ENCODE results near the gene TRIM65. TPM values are rescaled to one million over a fixed set of nuclear protein-coding genes. Genes with fewer than 3 reads are reported as not detected.

Gene TRIM65
- total RNA-seq, 1 donor from 2014 or later, result 35.4 TPM

GRCh38 chr17:75842963-75843576 is 53.7 kb downstream of the TRIM65 start:
- intact Hi-C loops (cut with micrococcal nuclease), result loop anchor here (1.0 kb wide), 2 partner anchors 34 to 58 kb away; no protein-coding TSS in a partner anchor

- intact Hi-C loops (cut with micrococcal nuclease), result no loop called here
These were observed 54.3 kb downstream of the TRIM65 start for GRCh38 chr17:75842411-75842810.

- intact Hi-C loops (cut with micrococcal nuclease), result no loop called here
These were observed 56.0 kb downstream of the TRIM65 start for GRCh38 chr17:75840799-75841164.

GRCh38 chr17:75839942-75840798 is 56.6 kb downstream of the TRIM65 start:
- intact Hi-C loops (cut with micrococcal nuclease), result no loop called here

Other genes starting within 250 kb of the TRIM65 start
- 41.6 and 43.4 TPM in 2 replicates for gene RECQL5, start 229.8 kb downstream of the TRIM65 start, total RNA-seq
- gene SAP30BP, start 229.6 kb downstream of the TRIM65 start, total RNA-seq, result 93.2 and 108 TPM in 2 replicates
- 0.78 and 0.91 TPM in 2 replicates for gene ITGB4, start 175.5 kb downstream of the TRIM65 start, total RNA-seq
- 40.4 and 41.4 TPM in 2 replicates for gene GALK1, start 131.8 kb downstream of the TRIM65 start, total RNA-seq
- gene UNK, start 112.1 kb downstream of the TRIM65 start, total RNA-seq, result 33.0 and 33.7 TPM in 2 replicates
- 203 and 219 TPM in 2 replicates for gene UNC13D, start 52.5 kb downstream of the TRIM65 start, total RNA-seq
- 82.4 and 90.1 TPM in 2 replicates for gene WBP2, start 41.6 kb downstream of the TRIM65 start, total RNA-seq
- 26.4 and 26.5 TPM in 2 replicates for gene TRIM47, start 18.4 kb downstream of the TRIM65 start, total RNA-seq
- gene MRPL38, start 7.9 kb upstream of the TRIM65 start, total RNA-seq, result 104 and 105 TPM in 2 replicates
- 21.0 and 22.2 TPM in 2 replicates for gene FBF1, start 44.1 kb upstream of the TRIM65 start, total RNA-seq
- gene ACOX1, start 82.2 kb upstream of the TRIM65 start, total RNA-seq, result 35.9 and 38.1 TPM in 2 replicates
- 16.6 and 16.9 TPM in 2 replicates for gene TEN1, start 82.3 kb upstream of the TRIM65 start, total RNA-seq
- gene CDK3, start 103.9 kb upstream of the TRIM65 start, total RNA-seq, result 7.6 and 7.9 TPM in 2 replicates
- gene EVPL, start 130.4 kb upstream of the TRIM65 start, total RNA-seq, result 0.02 and 0.07 TPM in 2 replicates
- gene SRP68, start 175.6 kb upstream of the TRIM65 start, total RNA-seq, result 110 and 111 TPM in 2 replicates
- gene GALR2, start 177.8 kb upstream of the TRIM65 start, total RNA-seq, result 0.78 and 0.86 TPM in 2 replicates
- gene ZACN, start 182.2 kb upstream of the TRIM65 start, total RNA-seq, result 1.0 TPM in 1 of 2 replicates, not detected in the other
- 153 TPM in 2 replicates for gene EXOC7, start 206.8 kb upstream of the TRIM65 start, total RNA-seq
- 0.22 and 0.32 TPM in 2 replicates for gene FOXJ1, start 244.3 kb upstream of the TRIM65 start, total RNA-seq